Naive thymus-derived CD8-positive, alpha-beta T cell (primary cell): Measurements from ENCODE around the gene TMPRSS6. TPM values are rescaled to one million over a fixed set of nuclear protein-coding genes. Genes with fewer than 3 reads are reported as not detected.
A peak's percentile ranks its signal among the peaks of the same experiment; 100 is the strongest.

Experiments
- ATAC-seq, 2 donors: fragments of 150-1000 bp; cut with Tn5 transposase in 1 of 2; sonication (Bioruptor Pico), chemical (Tn5 transposase) in 1 of 2; 1 replicate in 1 of 2; 2 replicates in 1 of 2; pipeline ENCODE4 v1.10.0; 2021; ENCODE audit warnings: mild to moderate bottlenecking in 2 of 2, moderate library complexity in 2 of 2
- POLR2A ChIA-PET: fragments of 350-600 bp; sonication (Branson Sonifier 250); formaldehyde crosslinking; loops from one replicate; lab custom pipeline; 2021; ENCODE audit warnings: antibody characterized with exemption; lab: Charles Lee
- DNase-seq, 10 donors: peaks; one replicate each; pipeline versions ENCODE4 v3.0.0 to v3.0.0-alpha.2; 2020 to 2022
- H3K27ac Mint-ChIP-seq, 10 donors: one replicate each; pipeline ENCODE4 v1.8.0; 2020 to 2022; ENCODE audit warnings: mild to moderate bottlenecking in 10 of 10, mixed read lengths in 10 of 10, moderate library complexity in 4 of 10, inconsistent platforms in 1 of 10
- H3K27me3 Mint-ChIP-seq, 5 donors: one replicate each; pipeline ENCODE4 v1.8.0; 2021 to 2022; ENCODE audit warnings: mixed read lengths in 5 of 5
- H3K36me3 Mint-ChIP-seq, 3 donors: one replicate each; pipeline ENCODE4 v1.8.0; 2020 to 2022; ENCODE audit warnings: mixed read lengths in 3 of 3, mild to moderate bottlenecking in 2 of 3, inconsistent platforms in 1 of 3
- H3K4me1 Mint-ChIP-seq, 4 donors: one replicate each; pipeline ENCODE4 v1.8.0; 2021 to 2022; ENCODE audit warnings: mixed read lengths in 4 of 4
- H3K4me3 Mint-ChIP-seq, 10 donors: one replicate each; pipeline ENCODE4 v1.8.0; 2020 to 2022; ENCODE audit warnings: mild to moderate bottlenecking in 10 of 10, mixed read lengths in 10 of 10, moderate library complexity in 6 of 10, inconsistent platforms in 1 of 10
- H3K9me3 Mint-ChIP-seq, 9 donors: one replicate each; pipeline ENCODE4 v1.8.0; 2020 to 2022; ENCODE audit warnings: mixed read lengths in 9 of 9, mild to moderate bottlenecking in 3 of 9, inconsistent platforms in 1 of 9, moderate library complexity in 1 of 9
- polyA plus RNA-seq, 3 donors: library from polyadenylated mRNA; unstranded; fragments of 300-500 nt; fragmentation: Illumina TruSeq; gene quantifications; one replicate each; pipeline ENCODE4 v1.2.3, GENCODE V29; 2021
- total RNA-seq, 8 experiments: library from RNA in 2 of 8; stranded (reverse) in 2 of 8; gene quantifications; one replicate each; pipeline ENCODE4 v1.2.3 and lab custom pipeline; 2021 to 2026

The TMPRSS6 gene
- total and polyA plus RNA-seq, 5 experiments from 2014 or later = 0.05 to 0.36 (median 0.09) TPM

DNA sequence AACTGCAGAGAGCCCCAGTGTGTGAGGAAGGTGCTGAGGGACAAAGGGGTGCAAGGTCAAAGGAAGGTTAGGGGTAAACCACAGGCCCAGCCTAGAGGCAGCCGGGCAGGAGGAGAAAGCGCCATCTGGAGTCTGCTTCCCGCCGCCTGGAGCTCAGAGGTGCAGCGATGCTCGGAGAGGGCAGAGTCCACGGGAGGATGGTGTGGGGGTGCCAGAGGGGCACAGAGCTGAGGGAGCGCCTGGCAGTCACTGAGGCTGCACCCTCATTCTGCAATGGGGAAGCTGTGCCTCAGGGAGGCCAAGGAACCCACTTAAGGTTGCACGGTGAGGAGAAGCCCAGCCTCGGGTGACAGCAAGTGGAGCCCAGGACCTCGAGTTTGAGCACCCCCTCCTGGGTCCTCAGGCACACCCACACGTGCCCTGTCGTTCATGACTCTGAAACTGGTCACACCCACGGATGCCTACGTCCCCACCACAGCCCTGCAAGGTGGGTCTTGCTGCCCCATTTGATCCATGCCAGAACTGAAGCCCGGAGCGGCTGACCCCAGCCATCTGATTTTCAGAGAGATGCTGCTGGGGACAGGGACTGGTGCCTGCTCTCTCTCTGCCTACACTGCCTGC, 38.6 kb upstream of the TMPRSS6 start:
- Mint-ChIP-seq H3K4me1 (peaks cover 45 to 84% (median 72%) of the 10 kb centered on the region in 4 donors), H3K4me3 (peak overlapping the region; percentile 89 to 94 (median 90)), H3K36me3 (peaks cover 0 to 23% (median 7%) of the 10 kb centered on the region in 3 donors), H3K9me3 (peaks cover 0 to 10% (median 0%) of the 10 kb centered on the region in 9 donors), H3K27me3 (no peaks in the 10 kb centered on the region), H3K27ac (peak overlapping the region; percentile 96 to 99 (median 98))
- DNase-seq (peak in 8 of 10 donors; percentile 16 to 63 (median 39)), ATAC-seq (peak; percentile 14 to 27)
- POLR2A ChIA-PET = interaction anchor here (1.1 to 7.5 kb wide), 11 partner anchors 12 to 339 kb away, joined by 3 to 104 read pairs (median 14); partner anchors contain the start of genes MFNG and RAC2

DNA sequence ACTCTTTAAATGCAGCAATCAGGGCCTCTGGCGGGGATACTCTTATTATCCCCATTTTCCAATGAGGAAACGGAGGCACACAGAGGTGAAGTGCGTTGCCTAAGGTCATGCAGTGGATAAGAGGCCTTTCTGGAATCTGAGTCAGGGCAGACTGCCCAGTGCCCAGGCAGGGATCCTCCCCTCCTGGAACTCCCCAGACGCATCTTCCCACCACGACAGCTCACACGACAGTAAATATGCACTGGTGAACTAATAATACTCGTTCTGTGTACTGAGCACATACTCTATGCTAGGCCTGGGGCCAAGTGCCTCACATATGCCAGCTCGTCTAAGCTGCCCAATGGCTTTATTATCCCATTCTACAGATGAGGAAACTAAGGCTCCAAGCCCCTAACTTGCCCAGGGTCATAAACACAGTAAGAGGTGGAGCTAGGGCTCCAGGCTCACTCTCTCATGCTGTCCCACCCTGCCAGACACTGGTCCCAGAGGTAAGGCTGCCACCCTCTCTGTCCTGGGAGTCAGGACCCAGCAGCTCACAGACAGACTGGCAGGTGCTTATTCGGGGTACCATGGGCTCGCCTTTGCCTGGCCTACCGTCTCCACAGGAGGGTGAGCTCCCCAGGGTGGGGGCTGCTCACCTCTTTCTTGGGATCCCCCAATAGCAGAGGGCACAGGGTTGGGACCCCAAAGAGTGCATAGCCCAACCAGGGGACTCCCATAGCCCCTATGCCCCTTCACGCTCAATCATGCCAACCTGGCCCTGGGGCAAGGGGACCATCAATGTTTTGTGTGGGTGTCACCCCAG, 37.9 kb upstream of the TMPRSS6 start:
- POLR2A ChIA-PET = interaction anchor here (0.7 to 7.5 kb wide), 11 partner anchors 11 to 371 kb away, joined by 3 to 104 read pairs (median 10); partner anchors contain the start of genes IFT27 and RAC2
- peaks cover 0 to 10% (median 0%) of the 10 kb centered on the region in 9 donors for H3K9me3 Mint-ChIP-seq
- peak overlapping the region; percentile 89 to 94 (median 90) for H3K4me3 Mint-ChIP-seq
- no peaks in the 10 kb centered on the region for H3K27me3 Mint-ChIP-seq
- DNase-seq (peak in 1 of 10 donors; percentile 47), ATAC-seq (no peak)
- H3K4me1 Mint-ChIP-seq = peaks cover 48 to 90% (median 78%) of the 10 kb centered on the region in 4 donors
- H3K27ac Mint-ChIP-seq = peak overlapping the region; percentile 96 to 99 (median 98)
- H3K36me3 Mint-ChIP-seq = peaks cover 0 to 30% (median 10%) of the 10 kb centered on the region in 3 donors

DNA sequence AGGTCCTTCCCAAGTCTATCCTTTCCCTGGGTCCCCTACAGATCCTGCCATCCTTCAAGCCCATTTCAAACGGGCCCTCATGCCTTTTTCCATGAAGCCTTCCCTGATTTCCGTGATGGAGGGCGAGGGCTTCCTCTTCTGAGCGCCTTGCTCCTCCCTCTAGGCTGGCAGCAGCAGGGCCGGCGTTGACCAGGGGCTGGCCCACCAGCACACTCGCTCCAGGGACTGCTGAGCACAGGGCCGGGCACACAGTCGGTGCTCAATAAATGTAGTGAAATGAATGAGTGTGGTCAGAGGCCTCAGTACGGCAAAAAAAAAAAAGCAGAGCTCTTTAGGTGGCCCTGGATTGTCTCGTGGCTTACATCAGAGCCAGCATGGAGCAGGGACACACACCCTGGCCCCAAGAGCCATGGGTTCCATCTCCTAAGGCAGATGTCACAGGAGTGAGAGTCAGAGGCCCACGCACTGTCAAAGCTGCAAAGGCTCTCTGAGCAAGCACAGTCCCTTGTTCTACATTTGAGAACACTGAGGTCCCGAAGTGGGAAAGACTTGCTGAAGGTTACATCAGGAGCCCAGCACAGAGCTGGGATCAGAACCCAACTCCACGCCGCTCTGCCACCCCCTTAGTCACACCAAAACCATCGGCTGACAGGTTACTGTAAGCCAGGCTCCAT, 37.1 kb upstream of the TMPRSS6 start:
- Mint-ChIP-seq H3K27ac (peak overlapping the region; percentile 96 to 99 (median 98)), H3K27me3 (no peaks in the 10 kb centered on the region)

DNA sequence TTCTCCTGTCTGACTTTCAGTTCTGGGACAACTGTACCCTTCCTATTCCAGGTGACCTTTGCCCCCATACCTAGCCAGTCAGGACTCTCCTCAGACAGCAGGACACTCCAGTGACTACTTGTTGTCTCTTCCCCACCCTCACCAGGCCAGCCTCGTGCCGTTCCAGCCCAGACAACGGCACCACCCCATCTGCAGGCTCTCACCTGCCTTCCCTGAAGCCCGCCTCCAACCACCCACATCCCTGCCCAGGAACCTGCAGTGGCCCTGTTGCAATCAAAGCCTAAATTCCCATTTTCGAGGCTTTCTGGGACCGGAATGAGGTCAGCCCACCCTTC, 36.5 kb upstream of the TMPRSS6 start:
- peak overlapping the region; percentile 50 to 94 (median 90) for H3K4me3 Mint-ChIP-seq
- H3K27ac Mint-ChIP-seq = peak overlapping the region; percentile 81 to 99 (median 98)
- ATAC-seq (no peak), DNase-seq (peak in 1 of 10 donors; percentile 50)
- H3K9me3 Mint-ChIP-seq = peaks cover 0 to 4% (median 0%) of the 10 kb centered on the region in 9 donors
- H3K27me3 Mint-ChIP-seq = no peaks in the 10 kb centered on the region
- peaks cover 0 to 39% (median 10%) of the 10 kb centered on the region in 3 donors for H3K36me3 Mint-ChIP-seq
- peaks cover 46 to 82% (median 70%) of the 10 kb centered on the region in 4 donors for H3K4me1 Mint-ChIP-seq
- POLR2A ChIA-PET = interaction anchor here (1.1 to 4.8 kb wide), 3 partner anchors 14 to 97 kb away, joined by 3 to 21 read pairs (median 4); partner anchors contain the start of gene RAC2

More for the DNA sequence above, 37.1 kb upstream of the TMPRSS6 start:
- Mint-ChIP-seq H3K9me3 (peaks cover 0 to 10% (median 0%) of the 10 kb centered on the region in 9 donors), H3K4me3 (peak overlapping the region; percentile 89 to 94 (median 90)), H3K4me1 (peaks cover 48 to 88% (median 75%) of the 10 kb centered on the region in 4 donors), H3K36me3 (peaks cover 0 to 34% (median 10%) of the 10 kb centered on the region in 3 donors)
- no peak for ATAC-seq
- peak in 1 of 10 donors; percentile 19 for DNase-seq
- POLR2A ChIA-PET = interaction anchor here (0.7 to 7.5 kb wide), 7 partner anchors 15 to 371 kb away, joined by 3 to 104 read pairs (median 21); partner anchors contain the start of genes IFT27 and RAC2

DNA sequence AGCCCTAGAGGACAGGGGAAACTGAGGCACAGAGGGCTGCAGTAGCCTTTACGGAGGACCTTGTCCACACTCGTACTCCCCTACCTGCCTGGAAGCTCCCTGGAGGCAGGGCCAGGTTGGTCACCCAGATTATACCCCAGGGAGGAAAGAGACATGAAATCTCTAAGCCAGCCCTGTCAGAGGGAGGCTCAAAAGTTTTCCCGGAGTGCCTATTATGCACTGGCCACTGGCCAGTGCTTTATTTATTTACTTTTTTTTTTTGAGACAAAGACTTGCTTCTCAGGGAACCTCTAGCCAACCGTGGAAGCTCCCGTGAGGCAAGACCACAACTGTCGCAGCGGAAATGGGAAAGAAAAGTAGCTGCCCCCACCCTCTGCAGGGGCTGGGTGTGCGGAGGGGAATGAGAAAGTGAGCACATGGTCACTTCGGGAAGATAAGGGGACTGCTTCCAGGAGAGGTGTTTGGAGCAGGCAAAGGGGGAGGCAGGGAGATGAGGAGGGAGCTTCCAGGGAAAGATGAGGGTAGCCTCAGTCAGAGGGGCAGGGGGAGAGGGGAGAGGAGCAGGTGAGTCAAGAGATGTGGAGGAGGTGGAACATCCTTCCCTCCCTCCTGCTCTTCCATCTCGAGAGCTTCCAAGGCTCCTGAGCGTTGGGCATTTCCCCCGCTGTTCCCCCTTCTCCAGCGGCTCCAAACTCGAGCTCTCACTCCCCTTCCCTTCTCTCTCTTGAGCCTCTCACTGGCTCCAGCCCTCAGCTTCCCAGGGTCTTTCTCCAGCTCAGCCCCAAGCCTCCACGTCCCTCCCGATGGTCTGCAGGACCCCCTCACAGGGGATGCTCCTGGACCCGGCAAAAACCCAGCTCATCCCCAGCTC, 35.9 kb upstream of the TMPRSS6 start:
- POLR2A ChIA-PET = interaction anchor here (0.7 to 4.8 kb wide), 4 partner anchors 13 to 98 kb away, joined by 3 to 21 read pairs (median 6); partner anchors contain the start of gene RAC2
- peaks cover 43 to 76% (median 67%) of the 10 kb centered on the region in 4 donors for H3K4me1 Mint-ChIP-seq
- H3K9me3 Mint-ChIP-seq = peaks cover 0 to 2% (median 0%) of the 10 kb centered on the region in 9 donors
- ATAC-seq (no peak), DNase-seq (peak in 1 of 10 donors; percentile 40)
- peak overlapping the region; percentile 50 to 94 (median 90) for H3K4me3 Mint-ChIP-seq
- H3K27me3 Mint-ChIP-seq = no peaks in the 10 kb centered on the region
- H3K27ac Mint-ChIP-seq = peak overlapping the region; percentile 87 to 99 (median 98)
- H3K36me3 Mint-ChIP-seq = peaks cover 0 to 43% (median 10%) of the 10 kb centered on the region in 3 donors

DNA sequence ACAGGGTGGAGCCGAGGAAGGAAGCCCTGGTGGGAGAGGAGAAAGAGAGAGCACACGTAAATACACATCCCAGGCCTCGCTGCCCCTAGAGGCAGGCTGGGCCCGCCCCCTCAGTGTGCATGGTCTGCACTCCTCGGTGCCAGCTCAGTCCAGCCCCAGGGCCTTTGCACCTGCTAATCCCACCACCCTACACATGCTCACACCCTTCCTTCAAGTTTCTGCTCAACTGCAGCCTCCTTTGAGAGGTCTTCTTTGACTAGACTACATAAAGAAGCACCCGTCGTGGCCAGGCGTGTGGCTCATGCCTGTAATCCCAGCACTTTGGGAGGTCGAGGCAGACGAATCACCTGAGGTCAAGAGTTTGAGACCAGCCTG, 34.7 kb upstream of the TMPRSS6 start:
- Mint-ChIP-seq H3K4me3 (no peak overlapping the region), H3K36me3 (peaks cover 0 to 51% (median 10%) of the 10 kb centered on the region in 3 donors), H3K9me3 (no peaks in the 10 kb centered on the region), H3K27me3 (no peaks in the 10 kb centered on the region), H3K27ac (peak overlapping the region in 7 of 10 donors; percentile 48 to 98 (median 96)), H3K4me1 (peaks cover 35 to 64% (median 60%) of the 10 kb centered on the region in 4 donors)
- ATAC-seq = no peak
- POLR2A ChIA-PET = interaction anchor here (1.3 kb wide), 1 partner anchor 21 kb away, joined by 4 read pairs; no protein-coding TSS in a partner anchor
- DNase-seq = peak in 1 of 10 donors; percentile 21

DNA sequence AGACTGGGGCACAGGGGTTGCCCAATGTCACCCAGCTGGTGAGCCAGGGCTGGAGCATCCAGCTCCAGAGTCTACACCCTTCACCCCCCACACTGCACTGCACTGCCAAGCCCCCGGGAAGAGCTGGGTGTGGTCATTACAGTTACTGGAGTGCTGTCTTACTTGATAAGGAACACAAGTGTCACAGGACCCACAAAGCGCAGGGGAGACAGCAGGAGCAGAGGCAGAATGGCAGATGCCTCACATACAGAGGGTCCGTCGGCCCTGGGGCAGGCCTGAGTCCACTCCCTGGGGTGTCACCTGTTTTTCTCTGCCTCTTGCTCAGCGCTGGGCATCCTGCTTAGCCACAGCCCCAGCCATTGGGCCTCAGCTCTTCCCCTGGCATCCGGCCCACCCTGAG, 32.5 kb upstream of the TMPRSS6 start:
- Mint-ChIP-seq H3K4me1 (peaks cover 29 to 59% (median 49%) of the 10 kb centered on the region in 4 donors), H3K27ac (peak overlapping the region in 5 of 10 donors; percentile 25 to 54 (median 36))

DNA sequence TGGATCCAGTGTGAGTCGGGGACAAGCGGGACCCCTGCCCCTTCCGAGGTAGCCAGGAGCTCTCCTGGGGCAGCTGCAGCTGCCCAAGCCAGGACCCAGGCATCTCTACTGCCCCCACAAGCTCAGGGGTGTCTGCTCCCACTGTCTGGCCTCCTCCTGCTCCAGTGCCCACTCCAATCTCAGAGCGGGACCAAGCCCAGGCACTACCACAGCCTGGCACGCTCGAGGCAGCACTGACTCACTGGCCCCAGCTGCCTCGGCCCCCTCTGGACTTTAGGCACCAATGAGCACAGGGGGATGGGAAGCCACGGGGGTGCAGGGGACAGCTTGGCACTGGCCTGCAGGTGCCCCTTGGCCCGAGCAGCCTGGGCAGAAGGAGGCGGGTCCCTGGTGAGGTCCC, 32.0 kb upstream of the TMPRSS6 start:
- POLR2A ChIA-PET = interaction anchor here (1.2 to 2.4 kb wide), 3 partner anchors 8 to 56 kb away, joined by 3 to 10 read pairs (median 4); partner anchors contain the start of gene IL2RB
- H3K4me1 Mint-ChIP-seq = peaks cover 29 to 58% (median 45%) of the 10 kb centered on the region in 4 donors
- H3K4me3 Mint-ChIP-seq = no peak overlapping the region
- ATAC-seq (no peak), DNase-seq (peak in 1 of 10 donors; percentile 54)
- no peaks in the 10 kb centered on the region for H3K27me3 Mint-ChIP-seq
- H3K9me3 Mint-ChIP-seq = no peaks in the 10 kb centered on the region
- H3K27ac Mint-ChIP-seq = peak overlapping the region in 3 of 10 donors; percentile 27 to 70 (median 54)
- H3K36me3 Mint-ChIP-seq = peaks cover 3 to 75% (median 20%) of the 10 kb centered on the region in 3 donors

More for the DNA sequence above, 32.5 kb upstream of the TMPRSS6 start:
- ATAC-seq = no peak
- DNase-seq = peak in 1 of 10 donors; percentile 48
- POLR2A ChIA-PET = interaction anchor here (1.2 to 2.4 kb wide), 4 partner anchors 8 to 56 kb away, joined by 3 to 10 read pairs (median 4); partner anchors contain the start of gene IL2RB
- no peaks in the 10 kb centered on the region for H3K27me3 Mint-ChIP-seq
- no peak overlapping the region for H3K4me3 Mint-ChIP-seq
- no peaks in the 10 kb centered on the region for H3K9me3 Mint-ChIP-seq
- H3K36me3 Mint-ChIP-seq = peaks cover 3 to 73% (median 16%) of the 10 kb centered on the region in 3 donors

DNA sequence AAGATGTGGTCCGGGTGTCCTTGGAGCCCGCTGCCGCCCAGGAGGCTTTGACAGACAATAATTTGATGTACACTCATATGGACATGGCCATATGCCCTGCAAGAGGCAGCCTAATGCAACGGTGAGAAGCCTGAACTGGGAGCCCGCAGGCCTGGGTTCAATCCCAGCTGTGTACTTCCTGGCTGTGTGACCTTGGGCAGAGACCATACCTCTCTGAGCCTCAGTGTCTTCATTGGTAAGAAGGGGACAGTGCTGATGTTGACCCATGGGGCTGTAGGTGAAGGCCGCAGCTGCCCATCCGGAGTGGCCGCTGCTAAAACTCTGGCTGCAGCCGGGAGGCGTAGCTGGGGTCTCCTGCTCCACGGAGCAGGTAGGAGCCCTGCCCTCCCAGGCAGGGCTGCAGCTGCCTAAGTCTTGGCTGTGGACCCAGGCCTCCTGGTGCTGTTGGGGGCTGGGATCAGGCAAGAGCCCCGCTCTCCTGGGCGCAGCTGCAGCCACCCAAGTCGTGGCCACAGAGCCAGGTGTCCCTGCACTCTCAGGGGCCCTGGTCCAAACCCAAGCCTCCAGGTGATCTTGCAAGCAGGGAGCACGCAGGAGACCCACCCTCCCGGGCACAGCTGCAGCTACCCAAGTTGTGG, 31.3 kb upstream of the TMPRSS6 start:
- no peak overlapping the region for H3K4me3 Mint-ChIP-seq
- DNase-seq = peak in 1 of 10 donors; percentile 37
- POLR2A ChIA-PET = interaction anchor here (1.7 to 2.4 kb wide), 2 partner anchors 9 to 25 kb away, joined by 4 to 10 read pairs; partner anchors contain the start of gene IL2RB
- peak overlapping the region in 7 of 10 donors; percentile 23 to 80 (median 70) for H3K27ac Mint-ChIP-seq
- H3K27me3 Mint-ChIP-seq = no peaks in the 10 kb centered on the region
- no peak for ATAC-seq
- peaks cover 3 to 79% (median 20%) of the 10 kb centered on the region in 3 donors for H3K36me3 Mint-ChIP-seq
- H3K9me3 Mint-ChIP-seq = no peaks in the 10 kb centered on the region
- peaks cover 23 to 52% (median 38%) of the 10 kb centered on the region in 4 donors for H3K4me1 Mint-ChIP-seq

DNA sequence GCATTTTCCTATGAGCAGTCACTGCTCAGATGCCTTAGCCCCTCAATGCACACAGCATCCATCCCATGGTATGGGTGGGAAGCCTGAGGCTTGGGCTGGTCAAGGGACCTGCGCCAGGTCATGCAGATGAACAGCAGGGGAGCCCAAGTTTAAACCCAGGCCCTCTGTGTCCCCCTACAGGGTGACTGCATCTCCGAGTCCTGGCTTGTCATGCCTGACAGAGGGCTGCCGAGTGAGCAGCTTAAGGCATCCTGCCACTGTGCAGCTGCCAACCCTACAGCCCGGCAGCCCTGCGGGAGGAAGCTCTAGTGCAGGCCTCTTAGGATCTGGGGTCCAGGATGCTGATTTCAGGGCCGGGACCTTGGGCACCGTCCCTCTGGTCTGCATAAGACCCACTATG, 30.2 kb upstream of the TMPRSS6 start:
- Mint-ChIP-seq H3K4me1 (peaks cover 16 to 45% (median 28%) of the 10 kb centered on the region in 4 donors), H3K27me3 (no peaks in the 10 kb centered on the region), H3K36me3 (peaks cover 3 to 83% (median 20%) of the 10 kb centered on the region in 3 donors), H3K4me3 (no peak overlapping the region), H3K9me3 (no peaks in the 10 kb centered on the region), H3K27ac (peak overlapping the region in 2 of 10 donors; percentile 55 to 58)
- ATAC-seq = no peak
- DNase-seq = peak in 1 of 10 donors; percentile 59
- POLR2A ChIA-PET = interaction anchor here (1.0 to 2.4 kb wide), 2 partner anchors 10 to 26 kb away, joined by 3 to 10 read pairs; partner anchors contain the start of gene IL2RB
